WTC11 (cell line): Measurements from ENCODE around the gene BOLA2B. TPM values are rescaled to one million over a fixed set of nuclear protein-coding genes. Genes with fewer than 3 reads are reported as not detected.

Experiments used
- ATAC-seq: fragments of 200-7000 bp; cut with Tn5 transposase; 2 replicates; pipeline ENCODE4 v1.10.0; 2021; ENCODE audit warnings: mild to moderate bottlenecking, moderate library complexity
- CTCF ChIA-PET: fragments of 300-600 bp; sonication (Branson Sonifier 250); formaldehyde crosslinking; loops from one replicate; lab custom pipeline; 2021; ENCODE audit warnings: antibody characterized with exemption; lab: Charles Lee
- POLR2A ChIA-PET: fragments of 350-600 bp; sonication (Branson Sonifier 250); formaldehyde crosslinking; loops from one replicate; lab custom pipeline; 2021; ENCODE audit warnings: antibody characterized with exemption; lab: Charles Lee
- DNase-seq: peaks from one replicate; pipeline ENCODE4 v3.0.0; 2021; ENCODE audit warnings: low spot score
- H3K27ac Mint-ChIP-seq: 2 replicates; pipeline ENCODE4 v1.8.0; 2021; ENCODE audit warnings: mixed read lengths
- H3K27me3 Mint-ChIP-seq: 2 replicates; pipeline ENCODE4 v1.8.0; 2021; ENCODE audit warnings: low read depth, mild to moderate bottlenecking, moderate library complexity, mixed read lengths
- H3K36me3 Mint-ChIP-seq: 2 replicates; pipeline ENCODE4 v1.8.0; 2021; ENCODE audit warnings: mixed read lengths
- H3K4me1 Mint-ChIP-seq: 2 replicates; pipeline ENCODE4 v1.8.0; 2022; ENCODE audit warnings: mixed read lengths
- H3K4me3 Mint-ChIP-seq: 2 replicates; pipeline ENCODE4 v1.8.0; 2021; ENCODE audit warnings: mild to moderate bottlenecking, moderate library complexity, mixed read lengths
- H3K9me3 Mint-ChIP-seq: 2 replicates; pipeline ENCODE4 v1.8.0; 2021; ENCODE audit warnings: mixed read lengths
- EMX1 ChIP-seq: fragments of 250-450 bp; sonication (Bioruptor Pico); IDR thresholded peaks from 2 replicates; pipeline ENCODE4 v1.8.0; 2021; ENCODE audit warnings: mild to moderate bottlenecking
- MXD4 ChIP-seq: fragments of 250-450 bp; sonication (Bioruptor Pico); IDR thresholded peaks from 2 replicates; pipeline ENCODE4 v1.8.0; 2021; ENCODE audit warnings: mild to moderate bottlenecking, moderate library complexity, borderline replicate concordance
- NFATC4 ChIP-seq: fragments of 250-450 bp; sonication (Bioruptor Pico); IDR thresholded peaks from 2 replicates; pipeline ENCODE4 v1.9.0; 2021; ENCODE audit warnings: mild to moderate bottlenecking
- NFE2L1 ChIP-seq: sonication (generic); formaldehyde crosslinking; IDR thresholded peaks from 2 replicates; pipeline ENCODE4 v1.8.1; 2023; ENCODE audit warnings: missing genetic modification reagents
- NR1H2 ChIP-seq: sonication (generic); formaldehyde crosslinking; IDR thresholded peaks from 2 replicates; pipeline ENCODE4 v1.9.0; 2021; ENCODE audit warnings: mild to moderate bottlenecking, moderate library complexity, missing genetic modification reagents
- PRRX2 ChIP-seq: fragments of 250-450 bp; sonication (Bioruptor Pico); IDR thresholded peaks from 2 replicates; pipeline ENCODE4 v1.8.0; 2021; ENCODE audit warnings: mild to moderate bottlenecking
- RORB ChIP-seq: fragments of 250-450 bp; sonication (Bioruptor Pico); IDR thresholded peaks from 2 replicates; pipeline ENCODE4 v1.9.0; 2021; ENCODE audit warnings: mild to moderate bottlenecking
- TCF7 ChIP-seq: sonication (generic); formaldehyde crosslinking; IDR thresholded peaks from 2 replicates; pipeline ENCODE4 v1.8.0; 2022; ENCODE audit warnings: mild to moderate bottlenecking, low read depth, missing genetic modification reagents, moderate library complexity
- ZNF416 ChIP-seq: fragments of 250-450 bp; sonication (Bioruptor Pico); IDR thresholded peaks from 2 replicates; pipeline ENCODE4 v1.9.0; 2021; ENCODE audit warnings: mild to moderate bottlenecking, inconsistent platforms
- ZNF423 ChIP-seq: fragments of 250-450 bp; sonication (Bioruptor Pico); IDR thresholded peaks from 2 replicates; pipeline ENCODE4 v2.1.2; 2022; ENCODE audit warnings: mild to moderate bottlenecking, moderate library complexity
- total RNA-seq: library from RNA; stranded (reverse); gene quantifications from 3 replicates; pipeline ENCODE4 v1.2.3, GENCODE V29; 2021
- TF ChIP-seq, protein P1 (sequence below): sonication (generic); formaldehyde crosslinking; IDR thresholded peaks from 2 replicates; pipeline ENCODE4 v1.8.1; 2022; ENCODE audit warnings: missing genetic modification reagents, borderline replicate concordance
- TF ChIP-seq, protein P2 (sequence below): fragments of 250-450 bp; sonication (Bioruptor Pico); IDR thresholded peaks from 2 replicates; pipeline ENCODE4 v1.9.0; 2021; ENCODE audit warnings: mild to moderate bottlenecking, borderline replicate concordance
- TF ChIP-seq, protein P3 (sequence below): sonication (generic); formaldehyde crosslinking; IDR thresholded peaks from 2 replicates; pipeline ENCODE4 v1.8.1; 2023; ENCODE audit warnings: mild to moderate bottlenecking, missing genetic modification reagents, moderate library complexity
- TF ChIP-seq, protein P4 (sequence below): sonication (generic); formaldehyde crosslinking; IDR thresholded peaks from 2 replicates; pipeline ENCODE4 v1.8.1; 2023; ENCODE audit warnings: mild to moderate bottlenecking, missing genetic modification reagents
- TF ChIP-seq, protein P5 (sequence below): fragments of 200-600 bp; IDR thresholded peaks from 2 replicates; pipeline ENCODE4 v1.8.0; 2022; ENCODE audit warnings: antibody characterized with exemption
- TF ChIP-seq, protein P6 (sequence below): sonication (generic); formaldehyde crosslinking; IDR thresholded peaks from 2 replicates; pipeline ENCODE4 v1.8.1; 2023; ENCODE audit warnings: mild to moderate bottlenecking, missing genetic modification reagents, borderline replicate concordance
- TF ChIP-seq, protein P7 (sequence below): fragments of 250-450 bp; sonication (Bioruptor Pico); IDR thresholded peaks from 2 replicates; pipeline ENCODE4 v1.9.0; 2021; ENCODE audit warnings: moderate library complexity, mild to moderate bottlenecking, inconsistent platforms, borderline replicate concordance

Gene BOLA2B
- total RNA-seq, 1 experiment from 2014 or later: 206 TPM

DNA sequence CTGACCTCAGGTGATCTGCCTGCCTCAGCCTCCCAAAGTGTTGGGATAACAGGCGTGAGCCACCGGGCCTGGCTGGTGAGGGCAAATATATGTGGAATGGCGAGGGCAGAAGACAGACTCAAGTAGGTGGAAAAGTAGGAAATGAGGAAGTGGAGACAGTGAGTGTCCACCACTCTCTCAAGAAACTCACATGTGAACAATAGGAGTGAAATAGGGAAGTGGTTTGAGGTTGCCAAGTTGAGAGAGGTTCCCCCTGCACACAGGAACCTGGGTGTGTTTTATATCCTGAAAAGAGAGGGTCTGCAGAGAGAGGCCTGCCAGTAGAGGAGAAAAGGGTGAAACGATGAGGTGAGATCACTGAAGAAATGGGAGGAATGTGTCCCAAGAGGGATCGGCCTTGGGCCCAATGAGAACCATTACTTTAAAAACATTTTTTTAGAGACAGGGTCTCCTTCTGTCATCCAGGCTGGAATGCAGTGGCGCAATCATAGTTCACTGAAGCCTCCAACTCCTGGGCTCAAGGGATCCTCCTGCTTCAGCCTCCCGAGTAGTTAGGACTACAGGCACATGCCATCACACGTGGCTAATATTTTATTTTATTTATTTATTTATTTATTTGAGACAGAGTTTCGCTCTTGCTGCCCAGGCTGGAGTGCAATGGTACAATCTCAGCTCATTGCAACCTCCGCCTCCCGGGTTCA, 27.1 kb downstream of the BOLA2B start (continued):
- no peak for TF ChIP-seq MXD4 (CRISPR knock-in tag)

DNA sequence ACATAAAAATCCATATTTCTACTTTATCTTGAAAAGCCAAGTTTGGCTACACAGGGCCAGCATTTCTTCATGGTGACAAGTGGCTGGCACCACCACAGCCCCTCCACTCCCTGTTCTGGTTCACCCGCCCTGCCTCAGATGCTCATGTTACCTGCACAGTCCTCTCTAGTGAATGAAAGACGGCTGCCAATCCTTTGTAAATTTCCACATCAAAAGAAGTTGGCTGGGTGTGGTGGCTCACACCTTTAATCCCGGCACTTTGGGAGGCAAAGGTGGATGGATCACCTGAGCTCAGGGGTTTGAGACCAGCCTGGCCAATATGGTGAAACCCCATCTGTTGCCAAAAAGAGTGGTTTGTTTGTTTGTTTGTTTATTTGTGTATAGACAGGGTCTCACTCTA, 29.9 kb downstream of the BOLA2B start:
- ChIA-PET CTCF (interaction anchor here (0.7 to 1.4 kb wide), 2 partner anchors 52 to 229 kb away, joined by 3 to 4 read pairs; no protein-coding TSS in a partner anchor), POLR2A (no interaction called here)
- Mint-ChIP-seq H3K27me3 (peaks cover 27% of the 10 kb centered on the region), H3K36me3 (peaks cover 5% of the 10 kb centered on the region), H3K9me3 (peaks cover 6% of the 10 kb centered on the region), H3K4me1 (no peaks in the 10 kb centered on the region), H3K4me3 (no peak overlapping the region), H3K27ac (no peak overlapping the region)
- no peak for ATAC-seq
- TF ChIP-seq, protein P1, sequence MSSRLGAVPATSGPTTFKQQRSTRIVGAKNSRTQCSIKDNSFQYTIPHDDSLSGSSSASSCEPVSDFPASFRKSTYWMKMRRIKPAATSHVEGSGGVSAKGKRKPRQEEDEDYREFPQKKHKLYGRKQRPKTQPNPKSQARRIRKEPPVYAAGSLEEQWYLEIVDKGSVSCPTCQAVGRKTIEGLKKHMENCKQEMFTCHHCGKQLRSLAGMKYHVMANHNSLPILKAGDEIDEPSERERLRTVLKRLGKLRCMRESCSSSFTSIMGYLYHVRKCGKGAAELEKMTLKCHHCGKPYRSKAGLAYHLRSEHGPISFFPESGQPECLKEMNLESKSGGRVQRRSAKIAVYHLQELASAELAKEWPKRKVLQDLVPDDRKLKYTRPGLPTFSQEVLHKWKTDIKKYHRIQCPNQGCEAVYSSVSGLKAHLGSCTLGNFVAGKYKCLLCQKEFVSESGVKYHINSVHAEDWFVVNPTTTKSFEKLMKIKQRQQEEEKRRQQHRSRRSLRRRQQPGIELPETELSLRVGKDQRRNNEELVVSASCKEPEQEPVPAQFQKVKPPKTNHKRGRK (CRISPR knock-in tag): no peak
- TF ChIP-seq ZNF423 (CRISPR knock-in tag) (no peak), ZNF416 (CRISPR knock-in tag) (no peak), TCF7 (no peak), NFE2L1 (no peak), EMX1 (CRISPR knock-in tag) (no peak), NFATC4 (CRISPR knock-in tag) (no peak)
- TF ChIP-seq, protein P2, sequence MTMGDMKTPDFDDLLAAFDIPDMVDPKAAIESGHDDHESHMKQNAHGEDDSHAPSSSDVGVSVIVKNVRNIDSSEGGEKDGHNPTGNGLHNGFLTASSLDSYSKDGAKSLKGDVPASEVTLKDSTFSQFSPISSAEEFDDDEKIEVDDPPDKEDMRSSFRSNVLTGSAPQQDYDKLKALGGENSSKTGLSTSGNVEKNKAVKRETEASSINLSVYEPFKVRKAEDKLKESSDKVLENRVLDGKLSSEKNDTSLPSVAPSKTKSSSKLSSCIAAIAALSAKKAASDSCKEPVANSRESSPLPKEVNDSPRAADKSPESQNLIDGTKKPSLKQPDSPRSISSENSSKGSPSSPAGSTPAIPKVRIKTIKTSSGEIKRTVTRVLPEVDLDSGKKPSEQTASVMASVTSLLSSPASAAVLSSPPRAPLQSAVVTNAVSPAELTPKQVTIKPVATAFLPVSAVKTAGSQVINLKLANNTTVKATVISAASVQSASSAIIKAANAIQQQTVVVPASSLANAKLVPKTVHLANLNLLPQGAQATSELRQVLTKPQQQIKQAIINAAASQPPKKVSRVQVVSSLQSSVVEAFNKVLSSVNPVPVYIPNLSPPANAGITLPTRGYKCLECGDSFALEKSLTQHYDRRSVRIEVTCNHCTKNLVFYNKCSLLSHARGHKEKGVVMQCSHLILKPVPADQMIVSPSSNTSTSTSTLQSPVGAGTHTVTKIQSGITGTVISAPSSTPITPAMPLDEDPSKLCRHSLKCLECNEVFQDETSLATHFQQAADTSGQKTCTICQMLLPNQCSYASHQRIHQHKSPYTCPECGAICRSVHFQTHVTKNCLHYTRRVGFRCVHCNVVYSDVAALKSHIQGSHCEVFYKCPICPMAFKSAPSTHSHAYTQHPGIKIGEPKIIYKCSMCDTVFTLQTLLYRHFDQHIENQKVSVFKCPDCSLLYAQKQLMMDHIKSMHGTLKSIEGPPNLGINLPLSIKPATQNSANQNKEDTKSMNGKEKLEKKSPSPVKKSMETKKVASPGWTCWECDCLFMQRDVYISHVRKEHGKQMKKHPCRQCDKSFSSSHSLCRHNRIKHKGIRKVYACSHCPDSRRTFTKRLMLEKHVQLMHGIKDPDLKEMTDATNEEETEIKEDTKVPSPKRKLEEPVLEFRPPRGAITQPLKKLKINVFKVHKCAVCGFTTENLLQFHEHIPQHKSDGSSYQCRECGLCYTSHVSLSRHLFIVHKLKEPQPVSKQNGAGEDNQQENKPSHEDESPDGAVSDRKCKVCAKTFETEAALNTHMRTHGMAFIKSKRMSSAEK (CRISPR knock-in tag): no peak
- TF ChIP-seq, protein P3, sequence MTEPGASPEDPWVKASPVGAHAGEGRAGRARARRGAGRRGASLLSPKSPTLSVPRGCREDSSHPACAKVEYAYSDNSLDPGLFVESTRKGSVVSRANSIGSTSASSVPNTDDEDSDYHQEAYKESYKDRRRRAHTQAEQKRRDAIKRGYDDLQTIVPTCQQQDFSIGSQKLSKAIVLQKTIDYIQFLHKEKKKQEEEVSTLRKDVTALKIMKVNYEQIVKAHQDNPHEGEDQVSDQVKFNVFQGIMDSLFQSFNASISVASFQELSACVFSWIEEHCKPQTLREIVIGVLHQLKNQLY (CRISPR knock-in tag): no peak
- TF ChIP-seq, protein P4, sequence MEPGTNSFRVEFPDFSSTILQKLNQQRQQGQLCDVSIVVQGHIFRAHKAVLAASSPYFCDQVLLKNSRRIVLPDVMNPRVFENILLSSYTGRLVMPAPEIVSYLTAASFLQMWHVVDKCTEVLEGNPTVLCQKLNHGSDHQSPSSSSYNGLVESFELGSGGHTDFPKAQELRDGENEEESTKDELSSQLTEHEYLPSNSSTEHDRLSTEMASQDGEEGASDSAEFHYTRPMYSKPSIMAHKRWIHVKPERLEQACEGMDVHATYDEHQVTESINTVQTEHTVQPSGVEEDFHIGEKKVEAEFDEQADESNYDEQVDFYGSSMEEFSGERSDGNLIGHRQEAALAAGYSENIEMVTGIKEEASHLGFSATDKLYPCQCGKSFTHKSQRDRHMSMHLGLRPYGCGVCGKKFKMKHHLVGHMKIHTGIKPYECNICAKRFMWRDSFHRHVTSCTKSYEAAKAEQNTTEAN (CRISPR knock-in tag): no peak
- TF ChIP-seq, protein P5, sequence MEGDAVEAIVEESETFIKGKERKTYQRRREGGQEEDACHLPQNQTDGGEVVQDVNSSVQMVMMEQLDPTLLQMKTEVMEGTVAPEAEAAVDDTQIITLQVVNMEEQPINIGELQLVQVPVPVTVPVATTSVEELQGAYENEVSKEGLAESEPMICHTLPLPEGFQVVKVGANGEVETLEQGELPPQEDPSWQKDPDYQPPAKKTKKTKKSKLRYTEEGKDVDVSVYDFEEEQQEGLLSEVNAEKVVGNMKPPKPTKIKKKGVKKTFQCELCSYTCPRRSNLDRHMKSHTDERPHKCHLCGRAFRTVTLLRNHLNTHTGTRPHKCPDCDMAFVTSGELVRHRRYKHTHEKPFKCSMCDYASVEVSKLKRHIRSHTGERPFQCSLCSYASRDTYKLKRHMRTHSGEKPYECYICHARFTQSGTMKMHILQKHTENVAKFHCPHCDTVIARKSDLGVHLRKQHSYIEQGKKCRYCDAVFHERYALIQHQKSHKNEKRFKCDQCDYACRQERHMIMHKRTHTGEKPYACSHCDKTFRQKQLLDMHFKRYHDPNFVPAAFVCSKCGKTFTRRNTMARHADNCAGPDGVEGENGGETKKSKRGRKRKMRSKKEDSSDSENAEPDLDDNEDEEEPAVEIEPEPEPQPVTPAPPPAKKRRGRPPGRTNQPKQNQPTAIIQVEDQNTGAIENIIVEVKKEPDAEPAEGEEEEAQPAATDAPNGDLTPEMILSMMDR: no peak
- no peak for DNase-seq

DNA sequence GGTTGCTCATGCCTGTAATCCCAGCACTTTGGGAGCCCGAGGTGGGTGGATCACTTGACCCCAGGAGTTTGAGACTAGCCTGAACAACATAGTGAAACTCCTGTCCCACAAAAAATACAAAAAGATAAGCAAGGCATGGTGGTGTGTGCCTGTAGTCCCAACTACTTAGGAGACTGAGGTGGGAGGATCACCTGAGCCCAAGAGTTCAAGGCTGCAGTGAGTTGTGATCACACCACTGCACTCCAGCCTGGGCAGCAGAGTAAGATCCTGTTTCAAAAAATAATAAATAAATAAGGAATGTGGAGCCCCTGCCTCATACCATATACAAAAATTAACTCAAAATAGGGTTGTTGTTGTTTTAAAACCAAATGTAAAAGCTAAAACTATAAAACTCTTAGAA, 36.3 kb downstream of the BOLA2B start:
- no peak for ATAC-seq
- Mint-ChIP-seq H3K27me3 (peaks cover 7% of the 10 kb centered on the region), H3K36me3 (peaks cover 4% of the 10 kb centered on the region; the same call in 1 of the 2 replicates), H3K9me3 (peaks cover 3% of the 10 kb centered on the region), H3K4me3 (no peak overlapping the region), H3K4me1 (no peaks in the 10 kb centered on the region), H3K27ac (no peak overlapping the region)
- CTCF ChIA-PET: no interaction called here
- DNase-seq: no peak
- POLR2A ChIA-PET: interaction anchor here (0.6 kb wide), 1 partner anchor 230 kb away, joined by 4 read pairs; no protein-coding TSS in a partner anchor
- TF ChIP-seq NR1H2 (no peak), ZNF423 (CRISPR knock-in tag) (no peak), RORB (no peak), PRRX2 (CRISPR knock-in tag) (no peak)
- TF ChIP-seq, protein P6, sequence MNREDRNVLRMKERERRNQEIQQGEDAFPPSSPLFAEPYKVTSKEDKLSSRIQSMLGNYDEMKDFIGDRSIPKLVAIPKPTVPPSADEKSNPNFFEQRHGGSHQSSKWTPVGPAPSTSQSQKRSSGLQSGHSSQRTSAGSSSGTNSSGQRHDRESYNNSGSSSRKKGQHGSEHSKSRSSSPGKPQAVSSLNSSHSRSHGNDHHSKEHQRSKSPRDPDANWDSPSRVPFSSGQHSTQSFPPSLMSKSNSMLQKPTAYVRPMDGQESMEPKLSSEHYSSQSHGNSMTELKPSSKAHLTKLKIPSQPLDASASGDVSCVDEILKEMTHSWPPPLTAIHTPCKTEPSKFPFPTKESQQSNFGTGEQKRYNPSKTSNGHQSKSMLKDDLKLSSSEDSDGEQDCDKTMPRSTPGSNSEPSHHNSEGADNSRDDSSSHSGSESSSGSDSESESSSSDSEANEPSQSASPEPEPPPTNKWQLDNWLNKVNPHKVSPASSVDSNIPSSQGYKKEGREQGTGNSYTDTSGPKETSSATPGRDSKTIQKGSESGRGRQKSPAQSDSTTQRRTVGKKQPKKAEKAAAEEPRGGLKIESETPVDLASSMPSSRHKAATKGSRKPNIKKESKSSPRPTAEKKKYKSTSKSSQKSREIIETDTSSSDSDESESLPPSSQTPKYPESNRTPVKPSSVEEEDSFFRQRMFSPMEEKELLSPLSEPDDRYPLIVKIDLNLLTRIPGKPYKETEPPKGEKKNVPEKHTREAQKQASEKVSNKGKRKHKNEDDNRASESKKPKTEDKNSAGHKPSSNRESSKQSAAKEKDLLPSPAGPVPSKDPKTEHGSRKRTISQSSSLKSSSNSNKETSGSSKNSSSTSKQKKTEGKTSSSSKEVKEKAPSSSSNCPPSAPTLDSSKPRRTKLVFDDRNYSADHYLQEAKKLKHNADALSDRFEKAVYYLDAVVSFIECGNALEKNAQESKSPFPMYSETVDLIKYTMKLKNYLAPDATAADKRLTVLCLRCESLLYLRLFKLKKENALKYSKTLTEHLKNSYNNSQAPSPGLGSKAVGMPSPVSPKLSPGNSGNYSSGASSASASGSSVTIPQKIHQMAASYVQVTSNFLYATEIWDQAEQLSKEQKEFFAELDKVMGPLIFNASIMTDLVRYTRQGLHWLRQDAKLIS (CRISPR knock-in tag): no peak
- TF ChIP-seq, protein P7, sequence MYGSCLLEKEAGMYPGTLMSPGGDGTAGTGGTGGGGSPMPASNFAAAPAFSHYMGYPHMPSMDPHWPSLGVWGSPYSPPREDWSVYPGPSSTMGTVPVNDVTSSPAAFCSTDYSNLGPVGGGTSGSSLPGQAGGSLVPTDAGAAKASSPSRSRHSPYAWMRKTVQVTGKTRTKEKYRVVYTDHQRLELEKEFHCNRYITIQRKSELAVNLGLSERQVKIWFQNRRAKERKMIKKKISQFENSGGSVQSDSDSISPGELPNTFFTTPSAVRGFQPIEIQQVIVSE: no peak
